Right renal pelvis (tissue), 4 donors: Measurements from ENCODE around the gene LTF. TPM values are rescaled to one million over a fixed set of nuclear protein-coding genes. Genes with fewer than 3 reads are reported as not detected.
A peak's percentile ranks its signal among the peaks of the same experiment; 100 is the strongest.

Experiments
- DNase-seq, 4 donors: peaks; one replicate each; pipeline ENCODE4 v3.0.0-alpha.2; 2013; ENCODE audit warnings: low read depth in 4 of 4, low spot score in 3 of 4, missing footprints in 1 of 4
- polyA plus RNA-seq, 4 donors: library from polyadenylated mRNA; unstranded; fragments of 120-200 nt; gene quantifications; one replicate each; pipeline ENCODE4 v1.2.1, GENCODE V29; 2013; ENCODE audit not compliant: insufficient read length in 4 of 4

LTF gene
- polyA plus RNA-seq, 4 donors: 2.1 to 3.4 (median 3.1) TPM

- DNase-seq: no peak
Observed at GRCh38 chr3:46491089-46492070, 26.7 kb upstream of the LTF start.

GRCh38 chr3:46490338-46491084 lies 25.8 kb upstream of the LTF start:
- no peak for DNase-seq

GRCh38 chr3:46489875-46490274 lies 25.2 kb upstream of the LTF start:
- DNase-seq: no peak

GRCh38 chr3:46489381-46489780 lies 24.7 kb upstream of the LTF start:
- DNase-seq: no peak

- peak; percentile 79 to 82 (median 80) for DNase-seq
Observed at GRCh38 chr3:46488735-46489361, 24.1 kb upstream of the LTF start.

- no peak for DNase-seq
Observed at GRCh38 chr3:46485779-46486175, 21.1 kb upstream of the LTF start.

GRCh38 chr3:46484911-46485778 lies 20.4 kb upstream of the LTF start:
- DNase-seq: peak in 3 of 4 donors; percentile 18 to 31 (median 24)

- DNase-seq: no peak
Observed at GRCh38 chr3:46484388-46484787, 19.7 kb upstream of the LTF start.

GRCh38 chr3:46483825-46484224 lies 19.1 kb upstream of the LTF start:
- no peak for DNase-seq

GRCh38 chr3:46482632-46483350 lies 18.1 kb upstream of the LTF start:
- DNase-seq: no peak

- no peak for DNase-seq
Observed at GRCh38 chr3:46481636-46482035, 16.9 kb upstream of the LTF start.

GRCh38 chr3:46480491-46481195 lies 15.9 kb upstream of the LTF start:
- DNase-seq: no peak

- DNase-seq: no peak
Observed at GRCh38 chr3:46479696-46480095, 15.0 kb upstream of the LTF start.

GRCh38 chr3:46479021-46479420 lies 14.3 kb upstream of the LTF start:
- no peak for DNase-seq

- DNase-seq: no peak
Observed at GRCh38 chr3:46478341-46478740, 13.6 kb upstream of the LTF start.

GRCh38 chr3:46477756-46478155 lies 13.1 kb upstream of the LTF start:
- no peak for DNase-seq

GRCh38 chr3:46477145-46477544 lies 12.4 kb upstream of the LTF start:
- no peak for DNase-seq

- DNase-seq: no peak
Observed at GRCh38 chr3:46472736-46473135, 8.0 kb upstream of the LTF start.

GRCh38 chr3:46471371-46471914 lies 6.7 kb upstream of the LTF start:
- no peak for DNase-seq
